ENCODE data around the gene PPARD. TPM values are rescaled to one million over a fixed set of nuclear protein-coding genes. Genes with fewer than 3 reads are reported as not detected.

The PPARD gene
- total and polyA plus RNA-seq, 2 of the 13 experiments (the other 11 are each of a cell fraction or from before 2014, with no cell fraction given), result 6.1 to 13.3 TPM

- peak; percentile 26; the same call in 1 of the 2 replicates for TF ChIP-seq ZNF710 (CRISPR knock-in tag; IDR thresholded peaks at IDR 0.05; ENCODE audit: borderline replicate concordance)
- TF ChIP-seq ZSCAN20 (CRISPR knock-in tag; IDR thresholded peaks at IDR 0.05; ENCODE audit: borderline replicate concordance), result 0 out of 2 replicates have a peak, but pooled peaks have one; percentile 38
- TF ChIP-seq SNAI1 (CRISPR knock-in tag; IDR thresholded peaks at IDR 0.05; ENCODE audit: borderline replicate concordance), result peak; percentile 69; the same call in 1 of the 2 replicates
- TF ChIP-seq LCORL (IDR thresholded peaks at IDR 0.05), result no peak
- peak; percentile 2 for TF ChIP-seq LCORL (CRISPR knock-in tag; IDR thresholded peaks at IDR 0.05)
- TF ChIP-seq MYPOP (CRISPR knock-in tag; IDR thresholded peaks at IDR 0.05), result 0 out of 2 replicates have a peak, but pooled peaks have one; percentile 3
- TF ChIP-seq BRCA1 (CRISPR knock-in tag; IDR thresholded peaks at IDR 0.05), result no peak
- TF ChIP-seq KLF16 (CRISPR knock-in tag; IDR thresholded peaks at IDR 0.05), result no peak
- TF ChIP-seq ZFYVE20 (CRISPR knock-in tag; IDR thresholded peaks at IDR 0.05; ENCODE audit: borderline replicate concordance, low read depth), result peak; percentile 79; the same call in 1 of the 2 replicates
- peak; percentile 59 for TF ChIP-seq POLR2AphosphoS5 (IDR thresholded peaks at IDR 0.05; ENCODE audit: low read depth, low read length)
- TF ChIP-seq ZNF576 (CRISPR knock-in tag; IDR thresholded peaks at IDR 0.05), result peak; percentile 62; the same call in 1 of the 2 replicates
- TF ChIP-seq ZKSCAN8 (CRISPR knock-in tag; IDR thresholded peaks at IDR 0.05; ENCODE audit: borderline replicate concordance), result no peak
- 0 out of 2 replicates have a peak, but pooled peaks have one; percentile 6 for TF ChIP-seq MTF2 (CRISPR knock-in tag; IDR thresholded peaks at IDR 0.05; ENCODE audit: borderline replicate concordance)
- TF ChIP-seq PHB2 (IDR thresholded peaks at IDR 0.05; ENCODE audit: partially characterized antibody), result no peak
- peak; percentile 4 for TF ChIP-seq SRSF1 (optimal IDR thresholded peaks at IDR 0.05; ENCODE audit: low read depth, low read length)
- TF ChIP-seq ZNF20 (CRISPR knock-in tag; IDR thresholded peaks at IDR 0.05), result no peak
- 0 out of 2 replicates have a peak, but pooled peaks have one; percentile 1 for TF ChIP-seq POLR2G (IDR thresholded peaks at IDR 0.05; ENCODE audit: low read depth, low read length)
- 0 out of 2 replicates have a peak, but pooled peaks have one; percentile 2 for TF ChIP-seq SNAPC4 (CRISPR knock-in tag; IDR thresholded peaks at IDR 0.05)
- TF ChIP-seq ZNF235 (CRISPR knock-in tag; IDR thresholded peaks at IDR 0.05; ENCODE audit: borderline replicate concordance), result 0 out of 2 replicates have a peak, but pooled peaks have one; percentile 35
- 0 out of 2 replicates have a peak, but pooled peaks have one; percentile 9 for TF ChIP-seq ZNF740 (CRISPR knock-in tag; IDR thresholded peaks at IDR 0.05)
Observed at GRCh38 chr6:35468980-35469750, 126.8 kb downstream of the PPARD start (continued).

All from HepG2 (cell line).